ENCODE data around the gene MYBBP1A.

The MYBBP1A gene

GRCh38 chr17:4551141-4551540 is 4.0 kb downstream of the MYBBP1A start:
- DNase-seq, result no peak

- DNase-seq, result no peak
Measured at GRCh38 chr17:4550534-4551039, 4.6 kb downstream of the MYBBP1A start.

- no peak for DNase-seq
Measured at GRCh38 chr17:4549781-4550533, 5.2 kb downstream of the MYBBP1A start.

GRCh38 chr17:4548721-4549531 is 6.3 kb downstream of the MYBBP1A start:
- DNase-seq, result no peak

GRCh38 chr17:4548061-4548461 is 7.1 kb downstream of the MYBBP1A start:
- DNase-seq, result no peak

GRCh38 chr17:4547118-4547906 is 7.9 kb downstream of the MYBBP1A start:
- no peak for DNase-seq

- no peak for DNase-seq
Measured at GRCh38 chr17:4545217-4545951, 9.8 kb downstream of the MYBBP1A start.

GRCh38 chr17:4544951-4545216 is 10.3 kb downstream of the MYBBP1A start:
- peak in 8 of 58 donors; percentile 22 to 50 (median 37) for DNase-seq

- DNase-seq, result peak in 1 of 58 donors; percentile 10
Measured at GRCh38 chr17:4544135-4544950, 10.8 kb downstream of the MYBBP1A start.

- peak in 2 of 58 donors; percentile 13 to 53 for DNase-seq
Measured at GRCh38 chr17:4543557-4544026, 11.6 kb downstream of the MYBBP1A start.

GRCh38 chr17:4542726-4543191 is 12.4 kb downstream of the MYBBP1A start:
- no peak for DNase-seq

- DNase-seq, result no peak
Measured at GRCh38 chr17:4542003-4542725, 13.0 kb downstream of the MYBBP1A start.

GRCh38 chr17:4541328-4542002 is 13.7 kb downstream of the MYBBP1A start:
- peak in 5 of 58 donors; percentile 19 to 36 (median 24) for DNase-seq

GRCh38 chr17:4540687-4541327 is 14.4 kb downstream of the MYBBP1A start:
- no peak for DNase-seq

GRCh38 chr17:4540224-4540651 is 14.9 kb downstream of the MYBBP1A start:
- peak in 3 of 58 donors; percentile 6 to 22 (median 15) for DNase-seq

- no peak for DNase-seq
Measured at GRCh38 chr17:4539576-4540223, 15.5 kb downstream of the MYBBP1A start.

GRCh38 chr17:4539025-4539424 is 16.2 kb downstream of the MYBBP1A start:
- no peak for DNase-seq

Data from anterior cingulate cortex (tissue), 58 donors.